CD4-positive, alpha-beta T cell treated with Interleukin-6 at 100 ng/mL for 8 hours (primary cell): ENCODE data around the gene DAZ4.
"Not testable (repeated sequence)": the region's sequence is repeated elsewhere in the genome, so short reads cannot be mapped to it uniquely, and the experiment has no call there.

Source experiments
- DNase-seq: peaks from one replicate; pipeline ENCODE4 v3.0.0-alpha.2; 2020; ENCODE audit warnings: mixed read lengths, low spot score

Gene DAZ4, protein sequence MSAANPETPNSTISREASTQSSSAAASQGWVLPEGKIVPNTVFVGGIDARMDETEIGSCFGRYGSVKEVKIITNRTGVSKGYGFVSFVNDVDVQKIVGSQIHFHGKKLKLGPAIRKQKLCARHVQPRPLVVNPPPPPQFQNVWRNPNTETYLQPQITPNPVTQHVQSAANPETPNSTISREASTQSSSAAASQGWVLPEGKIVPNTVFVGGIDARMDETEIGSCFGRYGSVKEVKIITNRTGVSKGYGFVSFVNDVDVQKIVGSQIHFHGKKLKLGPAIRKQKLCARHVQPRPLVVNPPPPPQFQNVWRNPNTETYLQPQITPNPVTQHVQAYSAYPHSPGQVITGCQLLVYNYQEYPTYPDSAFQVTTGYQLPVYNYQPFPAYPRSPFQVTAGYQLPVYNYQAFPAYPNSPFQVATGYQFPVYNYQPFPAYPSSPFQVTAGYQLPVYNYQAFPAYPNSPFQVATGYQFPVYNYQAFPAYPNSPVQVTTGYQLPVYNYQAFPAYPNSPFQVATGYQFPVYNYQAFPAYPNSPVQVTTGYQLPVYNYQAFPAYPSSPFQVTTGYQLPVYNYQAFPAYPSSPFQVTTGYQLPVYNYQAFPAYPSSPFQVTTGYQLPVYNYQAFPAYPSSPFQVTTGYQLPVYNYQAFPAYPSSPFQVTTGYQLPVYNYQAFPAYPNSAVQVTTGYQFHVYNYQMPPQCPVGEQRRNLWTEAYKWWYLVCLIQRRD

GRCh38 chrY:24833619-24834018, at the start of gene DAZ4:
DAZ4 (plus strand) TSS chrY:24833919; CDS start chrY:24834127, 208 bp downstream.
- not testable (repeated sequence) for DNase-seq

DNA sequence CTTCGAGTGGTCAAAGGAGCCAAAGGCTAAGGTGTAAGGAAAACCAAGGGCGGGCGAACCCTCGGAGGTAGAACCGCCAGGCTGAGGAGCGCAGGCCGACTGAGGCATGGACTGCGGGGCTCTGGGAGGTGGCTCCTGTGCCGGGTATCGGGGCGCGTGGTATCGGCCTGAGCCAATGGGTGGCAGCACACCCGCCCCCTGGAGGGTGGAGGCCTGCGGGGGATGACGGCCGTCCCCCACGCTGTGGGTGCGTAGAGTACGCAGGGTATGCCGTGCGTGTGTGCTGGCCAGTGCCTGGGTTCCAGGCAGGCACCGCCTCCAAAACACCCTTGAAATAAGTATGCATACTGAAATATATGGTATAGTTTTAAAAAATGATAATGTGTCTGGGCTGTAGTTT, 20.4 kb upstream of the DAZ4 start, which contains the start of gene DAZ3:
TSS of gene DAZ3 (minus strand) at position 101 of the 400 bp plus-strand sequence. CDS start 208 bp downstream, outside the sequence.
- not testable (repeated sequence) for DNase-seq

GRCh38 chrY:24821836-24822235, 11.9 kb upstream of the DAZ4 start:
- DNase-seq: not testable (repeated sequence)

DNA sequence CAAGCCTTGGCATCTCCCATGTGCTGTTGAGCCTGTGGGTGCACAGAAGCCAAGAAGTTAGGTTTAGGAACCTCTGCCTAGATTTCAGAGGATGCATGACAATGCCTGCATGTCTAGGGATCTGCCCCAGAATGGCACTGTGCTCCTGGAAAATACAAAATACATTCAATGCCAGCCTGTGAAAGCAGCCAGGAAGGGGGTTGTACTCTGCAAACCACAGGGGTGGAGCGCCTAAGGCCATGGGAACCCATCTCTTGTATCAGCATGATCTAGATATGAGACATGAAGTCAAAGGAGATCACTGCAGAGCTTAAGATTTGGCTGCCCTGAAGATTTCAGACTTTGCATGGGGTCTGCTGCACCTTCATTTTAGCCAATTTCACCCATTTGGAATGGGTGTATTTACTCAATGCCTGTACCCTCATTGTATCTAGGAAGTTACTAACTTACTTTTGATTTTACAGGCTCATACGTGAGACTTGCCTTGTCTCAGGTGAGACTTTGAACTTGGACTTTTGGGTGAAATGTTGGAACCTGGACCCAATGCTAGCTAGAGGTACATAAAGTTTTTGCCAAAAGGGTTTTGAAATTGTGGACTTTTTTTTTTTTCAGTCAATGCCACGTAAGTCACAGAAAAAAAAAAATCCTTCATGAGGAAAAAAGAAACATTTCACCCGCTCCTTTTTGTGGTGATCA, 9.4 kb upstream of the DAZ4 start:
- DNase-seq: not testable (repeated sequence)

GRCh38 chrY:24825069-24825468, 8.7 kb upstream of the DAZ4 start:
- DNase-seq: not testable (repeated sequence)
